Measurements from ENCODE around the gene APBA3. TPM values are rescaled to one million over a fixed set of nuclear protein-coding genes. Genes with fewer than 3 reads are reported as not detected.

Gene APBA3
- total RNA-seq, 3 donors from 2014 or later (not counting 1 experiment from before 2014, with no cell fraction given): 39.9 to 53.6 (median 43.8) TPM

GRCh38 chr19:3771906-3772455, 10.5 kb upstream of the APBA3 start, which contains the start of gene RAX2:
TSS of gene RAX2 (minus strand) at chr19:3772228. CDS start at chr19:3771742, 486 bp downstream.
- Histone ChIP-seq H3K36me3 (ENCODE audit: control insufficient read depth, insufficient read depth, low read length) (peaks cover 18% of the 10 kb centered on the region), H3K9me3 (ENCODE audit: control insufficient read depth, insufficient read depth, low read length) (no peaks in the 10 kb centered on the region), H3K4me1 (ENCODE audit: control insufficient read depth, insufficient read depth, low read length) (peaks cover 5% of the 10 kb centered on the region), H3K4me3 (ENCODE audit: low read length) (no peak within 1 kb of the TSS), H3K27ac (ENCODE audit: low read length) (no peak within 1 kb of the TSS), H3K27me3 (ENCODE audit: control insufficient read depth, insufficient read depth, low read length) (no peaks in the 10 kb centered on the region)
- DNase-seq (no peak), ATAC-seq (no peak)
- H3K27me3 Mint-ChIP-seq (ENCODE audit: low read depth in 2 of 2): no peaks in the 10 kb centered on the region
- H3K36me3 Mint-ChIP-seq: no peaks in the 10 kb centered on the region
- intact Hi-C loops (cut with micrococcal nuclease): no loop called here
- no peak within 1 kb of the TSS for H3K4me3 Mint-ChIP-seq
- TF ChIP-seq CTCF (IDR thresholded peaks at IDR 0.05): no peak
- H3K9me3 Mint-ChIP-seq: no peaks in the 10 kb centered on the region
- H3K4me1 Mint-ChIP-seq: peaks cover 0 to 25% of the 10 kb centered on the region in 2 donors
- H3K27ac Mint-ChIP-seq: no peak within 1 kb of the TSS
- WGBS (ENCODE audit: insufficient coverage): 78% methylated on average over 22 of the region's 23 CpGs

DNA sequence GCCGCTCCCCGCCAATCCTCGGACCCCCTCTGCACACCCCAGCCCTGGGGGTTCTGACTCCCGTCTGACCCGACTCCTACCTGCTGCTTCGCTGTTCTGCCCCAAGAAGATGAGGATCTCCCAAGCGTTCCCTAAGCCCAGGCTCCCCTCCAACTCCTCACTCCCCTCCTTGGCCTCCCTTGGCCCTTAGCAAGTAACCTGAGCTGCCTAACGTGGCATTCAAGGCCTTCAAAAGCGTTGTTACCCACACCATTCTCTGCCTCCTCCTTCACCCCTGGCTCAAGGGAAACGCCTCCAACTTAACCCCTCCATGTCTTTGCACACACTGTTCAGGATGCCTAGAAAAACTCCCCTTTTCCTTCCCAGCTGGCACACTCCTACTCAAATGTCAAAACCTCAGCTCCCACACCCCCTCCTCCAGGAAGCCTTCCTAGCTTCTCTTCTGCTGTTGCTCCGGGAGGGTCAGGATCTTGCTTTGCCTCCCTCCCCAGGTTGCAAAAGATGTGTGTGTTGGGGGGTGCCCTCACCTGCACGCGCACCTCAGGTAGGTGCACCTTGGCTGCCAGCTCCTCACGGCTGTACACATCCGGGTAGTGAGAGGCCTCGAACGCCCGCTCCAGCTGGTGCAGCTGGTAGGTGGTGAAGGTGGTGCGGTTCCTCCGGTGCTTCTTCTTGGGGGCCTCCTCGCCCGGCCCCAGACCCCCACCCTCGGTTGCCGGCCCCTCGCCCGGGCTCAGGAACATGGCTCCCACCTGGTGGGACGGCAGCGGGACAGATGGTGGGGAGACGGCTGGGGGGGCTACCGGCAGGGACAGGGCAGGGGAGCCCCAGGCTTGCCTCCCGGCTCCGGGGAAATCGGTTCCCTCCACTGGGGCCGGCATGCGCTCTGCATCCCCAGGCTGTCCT, 9.8 kb upstream of the APBA3 start:
- no peaks in the 10 kb centered on the region for H3K27me3 ChIP-seq (ENCODE audit: control insufficient read depth, insufficient read depth, low read length)
- no peaks in the 10 kb centered on the region for H3K36me3 Mint-ChIP-seq
- H3K27me3 Mint-ChIP-seq (ENCODE audit: low read depth in 2 of 2): no peaks in the 10 kb centered on the region
- H3K9me3 Mint-ChIP-seq: no peaks in the 10 kb centered on the region
- H3K27ac Mint-ChIP-seq: no peak overlapping the region
- H3K27ac ChIP-seq (ENCODE audit: low read length): no peak overlapping the region
- TF ChIP-seq CTCF (IDR thresholded peaks at IDR 0.05): no peak
- intact Hi-C loops (cut with micrococcal nuclease): no loop called here
- DNase-seq (no peak), ATAC-seq (no peak)
- H3K4me3 ChIP-seq (ENCODE audit: low read length): no peak overlapping the region
- 92% methylated on average over 34 of the region's 35 CpGs for WGBS (ENCODE audit: insufficient coverage)
- peaks cover 5% of the 10 kb centered on the region for H3K4me1 ChIP-seq (ENCODE audit: control insufficient read depth, insufficient read depth, low read length)
- H3K4me3 Mint-ChIP-seq: no peak overlapping the region
- H3K4me1 Mint-ChIP-seq: peaks cover 0 to 23% of the 10 kb centered on the region in 2 donors
- no peaks in the 10 kb centered on the region for H3K9me3 ChIP-seq (ENCODE audit: control insufficient read depth, insufficient read depth, low read length)
- peaks cover 22% of the 10 kb centered on the region for H3K36me3 ChIP-seq (ENCODE audit: control insufficient read depth, insufficient read depth, low read length)

DNA sequence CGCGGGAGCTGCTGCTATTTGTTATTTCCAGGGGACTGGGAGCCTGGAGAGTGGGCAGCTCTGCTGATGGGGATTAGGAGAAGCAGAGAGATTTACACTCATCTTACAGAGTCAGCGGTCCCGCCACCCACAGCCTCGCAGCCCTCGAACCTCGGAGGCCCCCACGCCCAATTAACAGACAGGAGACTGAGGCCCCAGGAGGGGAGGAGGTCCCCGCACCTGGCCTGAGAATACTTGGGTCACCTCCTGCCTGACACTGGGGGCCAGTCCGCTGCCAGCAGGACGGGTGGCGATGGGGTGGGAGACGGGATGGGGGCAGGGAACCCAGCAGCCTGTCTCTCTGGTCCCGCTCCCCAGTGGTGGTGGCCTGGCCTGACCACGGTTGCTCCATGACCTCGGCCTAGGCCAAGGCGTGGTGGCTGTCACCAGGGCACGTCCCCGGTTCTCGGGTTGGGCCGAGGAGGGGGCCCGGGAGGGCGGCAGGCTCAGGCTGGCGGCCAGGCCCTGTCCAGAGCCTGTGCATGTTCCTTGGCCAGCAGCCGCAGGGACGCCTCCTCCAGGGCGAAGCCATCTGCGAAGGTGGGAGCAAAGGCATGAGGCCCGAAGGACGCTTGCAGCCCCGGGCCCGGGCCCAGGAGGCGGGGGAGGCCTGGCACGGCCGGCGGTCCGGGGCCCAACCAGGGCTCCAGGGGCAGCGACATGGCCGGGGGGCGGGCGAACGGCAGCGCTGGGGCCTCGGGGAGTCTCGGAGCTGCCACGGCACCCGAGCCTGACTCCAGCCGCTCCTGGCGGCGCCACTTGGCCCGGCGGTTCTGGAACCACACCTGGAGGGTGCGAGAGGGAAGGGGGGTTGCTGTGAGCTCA, 8.9 kb upstream of the APBA3 start:
- H3K36me3 Mint-ChIP-seq: no peaks in the 10 kb centered on the region
- no peaks in the 10 kb centered on the region for H3K9me3 Mint-ChIP-seq
- Histone ChIP-seq H3K9me3 (ENCODE audit: control insufficient read depth, insufficient read depth, low read length) (no peaks in the 10 kb centered on the region), H3K4me3 (ENCODE audit: low read length) (no peak overlapping the region), H3K4me1 (ENCODE audit: control insufficient read depth, insufficient read depth, low read length) (no peaks in the 10 kb centered on the region), H3K36me3 (ENCODE audit: control insufficient read depth, insufficient read depth, low read length) (peaks cover 24% of the 10 kb centered on the region), H3K27me3 (ENCODE audit: control insufficient read depth, insufficient read depth, low read length) (no peaks in the 10 kb centered on the region), H3K27ac (ENCODE audit: low read length) (no peak overlapping the region)
- WGBS (ENCODE audit: insufficient coverage): 95% methylated on average over 53 of the region's 53 CpGs
- intact Hi-C loops (cut with micrococcal nuclease): no loop called here
- H3K27me3 Mint-ChIP-seq (ENCODE audit: low read depth in 2 of 2): no peaks in the 10 kb centered on the region
- H3K4me3 Mint-ChIP-seq: no peak overlapping the region
- TF ChIP-seq CTCF (IDR thresholded peaks at IDR 0.05): no peak
- H3K4me1 Mint-ChIP-seq: peaks cover 0 to 20% of the 10 kb centered on the region in 2 donors
- no peak overlapping the region for H3K27ac Mint-ChIP-seq
- DNase-seq (no peak), ATAC-seq (peak in 1 of 3 donors; percentile 11)

All from natural killer cell (primary cell).